ENCODE results near the gene PIAS2.
A peak's percentile ranks its signal among the peaks of the same experiment; 100 is the strongest.
"Not testable (repeated sequence)": the region's sequence is repeated elsewhere in the genome, so short reads cannot be mapped to it uniquely, and the experiment has no call there.

The PIAS2 gene

DNA sequence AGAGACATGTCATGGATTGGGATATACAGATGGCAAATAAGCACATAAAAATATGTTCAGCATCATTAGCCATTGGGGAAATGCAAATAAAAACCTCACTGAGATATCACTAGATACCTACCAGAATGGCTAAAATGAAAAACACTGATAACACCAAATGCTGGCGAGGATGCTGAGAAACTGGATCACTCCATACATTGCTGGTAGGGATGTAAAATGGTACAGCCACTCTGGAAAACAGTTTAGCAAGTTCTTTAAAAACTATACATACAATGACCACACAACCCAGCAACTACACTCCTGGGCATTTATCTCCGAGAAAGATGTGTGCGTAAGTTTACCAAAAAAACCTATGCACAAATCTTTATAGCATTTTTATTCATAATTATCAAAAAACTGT is 13.9 kb downstream of the PIAS2 start:
- no peak for DNase-seq

- DNase-seq, result peak; percentile 64
Measured at GRCh38 chr18:46899274-46899948, 17.9 kb downstream of the PIAS2 start.

- DNase-seq, result no peak
Measured at GRCh38 chr18:46894124-46894523, 23.2 kb downstream of the PIAS2 start.

- DNase-seq, result no peak
Measured at GRCh38 chr18:46893360-46893759, 23.9 kb downstream of the PIAS2 start.

DNA sequence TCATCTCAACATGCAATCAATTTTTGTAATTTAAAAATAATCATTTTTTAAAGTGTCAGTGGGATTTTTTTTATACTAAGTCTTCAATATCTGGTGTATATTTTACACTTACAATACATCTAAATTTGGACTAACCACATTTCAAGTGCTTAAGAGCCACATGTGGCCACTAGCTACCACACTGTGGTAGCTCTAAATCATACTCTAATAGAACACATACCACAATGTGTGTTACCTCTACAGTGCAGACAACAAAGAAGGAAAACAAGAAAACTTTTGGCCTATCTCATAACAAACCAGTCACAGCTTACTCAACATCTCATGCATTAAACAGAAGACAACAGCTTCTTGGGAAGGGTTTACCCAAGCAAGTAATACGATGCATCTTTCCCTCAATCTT is 24.5 kb downstream of the PIAS2 start:
- DNase-seq, result no peak

- DNase-seq, result no peak
Measured at GRCh38 chr18:46891742-46892214, 25.5 kb downstream of the PIAS2 start.

DNA sequence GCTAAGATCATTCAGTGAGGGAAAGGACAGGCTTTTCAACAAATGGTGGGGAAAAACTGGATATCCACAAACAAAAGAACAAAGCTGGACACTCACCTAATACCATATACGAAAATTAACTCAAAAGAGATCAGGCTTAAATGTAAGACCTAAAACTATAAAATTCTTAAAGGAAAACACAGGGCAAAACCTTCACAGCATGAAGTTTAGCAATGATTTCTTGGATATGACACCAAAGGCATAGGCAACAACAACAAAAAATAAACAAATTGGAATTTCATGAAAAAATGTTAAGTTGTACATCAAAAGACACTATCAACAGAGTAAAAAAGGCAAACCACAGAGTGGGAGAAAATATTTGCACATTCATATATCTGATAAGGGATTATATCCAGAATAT is 28.3 kb downstream of the PIAS2 start:
- no peak for DNase-seq

DNA sequence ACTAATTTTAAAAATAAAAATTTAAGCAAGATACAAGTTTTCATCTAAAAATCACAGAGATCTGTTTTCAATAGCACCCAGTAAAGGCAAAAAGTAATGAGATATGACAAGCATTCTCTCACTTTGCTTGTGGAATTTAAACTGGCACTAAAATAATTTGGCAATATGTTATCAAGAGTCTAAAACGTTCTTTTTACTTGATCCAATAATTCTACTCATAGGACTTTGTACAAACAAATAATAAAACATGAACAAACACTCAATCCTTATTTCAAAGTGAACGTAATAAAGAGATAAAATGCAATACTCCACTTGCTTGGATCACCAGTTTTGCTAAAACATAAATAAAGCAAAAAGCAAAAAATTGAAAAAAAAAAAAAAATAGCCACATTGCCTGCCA is 30.4 kb downstream of the PIAS2 start:
- no peak for DNase-seq

- no peak for DNase-seq
Measured at GRCh38 chr18:46883180-46883579, 34.1 kb downstream of the PIAS2 start.

GRCh38 chr18:46877329-46877987 is 39.8 kb downstream of the PIAS2 start:
- peak; percentile 88 for DNase-seq

- DNase-seq, result no peak
Measured at GRCh38 chr18:46868169-46868921, 49.0 kb downstream of the PIAS2 start.

GRCh38 chr18:46867367-46868143 is 49.8 kb downstream of the PIAS2 start:
- no peak for DNase-seq

GRCh38 chr18:46866523-46866922 is 50.8 kb downstream of the PIAS2 start:
- DNase-seq, result no peak

GRCh38 chr18:46865245-46865644 is 52.1 kb downstream of the PIAS2 start:
- DNase-seq, result not testable (repeated sequence)

- no peak for DNase-seq
Measured at GRCh38 chr18:46859855-46860254, 57.5 kb downstream of the PIAS2 start.

- DNase-seq, result no peak
Measured at GRCh38 chr18:46858290-46858689, 59.0 kb downstream of the PIAS2 start.

DNA sequence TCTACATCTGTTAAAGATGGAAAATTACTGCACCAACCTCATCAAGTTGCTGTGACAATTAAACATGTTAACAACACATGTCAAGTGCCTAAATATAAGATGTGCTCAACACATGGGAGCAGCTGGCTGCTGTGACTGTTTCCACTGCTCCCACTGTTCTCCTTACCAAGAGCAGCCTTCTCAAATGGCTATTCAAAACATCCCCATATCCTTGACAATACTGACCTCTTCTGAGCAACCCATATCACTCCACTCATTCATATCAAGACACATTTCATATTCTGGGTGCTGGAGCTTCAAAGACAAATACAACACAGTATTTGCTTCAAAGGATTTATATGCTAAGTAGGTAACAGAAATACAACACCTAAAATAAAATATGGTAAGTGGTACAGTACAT is 60.3 kb downstream of the PIAS2 start:
- no peak for DNase-seq

- no peak for DNase-seq
Measured at GRCh38 chr18:46849007-46849406, 68.3 kb downstream of the PIAS2 start.

DNA sequence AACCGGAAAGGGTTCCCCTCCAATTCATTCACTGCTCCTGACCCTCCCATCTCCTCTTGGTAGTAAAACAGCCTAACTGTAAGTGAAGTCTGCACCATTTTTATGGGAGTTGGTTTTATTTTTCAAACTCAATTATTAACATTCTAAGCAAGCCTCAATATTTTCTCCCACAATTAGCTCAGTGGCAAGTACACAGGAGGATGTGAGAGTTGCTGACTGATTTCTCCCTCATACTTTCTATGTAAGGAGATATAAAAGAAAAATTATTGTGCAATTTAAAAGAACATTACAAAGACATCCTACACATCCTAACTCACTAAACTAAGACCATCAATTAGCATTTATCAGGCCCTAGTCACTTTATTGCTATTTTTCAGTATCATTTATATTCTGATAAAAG is 73.9 kb downstream of the PIAS2 start:
- no peak for DNase-seq

GRCh38 chr18:46842583-46842982 is 74.7 kb downstream of the PIAS2 start:
- no peak for DNase-seq

GRCh38 chr18:46833899-46834298 is 83.4 kb downstream of the PIAS2 start:
- no peak for DNase-seq

GRCh38 chr18:46832849-46833248 is 84.5 kb downstream of the PIAS2 start:
- no peak for DNase-seq

GRCh38 chr18:46832422-46832821 is 84.9 kb downstream of the PIAS2 start:
- DNase-seq, result not testable (repeated sequence)
